ENCODE data around the gene INPP5B.

DNA sequence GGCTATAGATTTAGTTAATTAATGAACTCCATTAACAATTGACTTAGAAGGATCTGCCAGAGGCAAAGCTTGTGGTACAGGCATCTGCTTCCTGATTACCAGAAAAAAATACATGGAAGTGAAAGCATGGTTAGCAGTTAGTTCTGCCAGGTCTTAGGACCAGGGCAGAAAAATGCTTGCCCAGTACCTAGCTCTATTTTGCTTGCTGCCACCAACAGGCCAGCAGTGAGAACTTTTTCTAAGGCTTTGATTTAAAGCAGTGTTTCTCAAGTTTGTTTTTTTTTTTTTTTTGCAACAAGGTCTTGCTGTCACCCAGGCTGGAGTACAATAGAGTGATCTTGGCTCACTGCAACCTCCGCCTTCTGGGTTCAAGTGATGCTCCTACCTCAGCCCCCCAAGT lies 71.0 kb downstream of the INPP5B start:
- TF ChIP-seq SP1 (IDR thresholded peaks at IDR 0.05) (no peak), HDGF (IDR thresholded peaks at IDR 0.05; ENCODE audit: borderline replicate concordance) (no peak), FOXK2 (IDR thresholded peaks at IDR 0.05) (no peak), ZNF384 (IDR thresholded peaks at IDR 0.05) (peak; percentile 29; the same call in 1 of the 2 replicates), L3MBTL2 (conservative IDR thresholded peaks at IDR 0.05) (no peak), SUZ12 (IDR thresholded peaks at IDR 0.05) (no peak), BHLHE40 (IDR thresholded peaks at IDR 0.05; ENCODE audit: borderline replicate concordance) (no peak)
